ENCODE data around the gene AMDHD1.

Gene AMDHD1

DNA sequence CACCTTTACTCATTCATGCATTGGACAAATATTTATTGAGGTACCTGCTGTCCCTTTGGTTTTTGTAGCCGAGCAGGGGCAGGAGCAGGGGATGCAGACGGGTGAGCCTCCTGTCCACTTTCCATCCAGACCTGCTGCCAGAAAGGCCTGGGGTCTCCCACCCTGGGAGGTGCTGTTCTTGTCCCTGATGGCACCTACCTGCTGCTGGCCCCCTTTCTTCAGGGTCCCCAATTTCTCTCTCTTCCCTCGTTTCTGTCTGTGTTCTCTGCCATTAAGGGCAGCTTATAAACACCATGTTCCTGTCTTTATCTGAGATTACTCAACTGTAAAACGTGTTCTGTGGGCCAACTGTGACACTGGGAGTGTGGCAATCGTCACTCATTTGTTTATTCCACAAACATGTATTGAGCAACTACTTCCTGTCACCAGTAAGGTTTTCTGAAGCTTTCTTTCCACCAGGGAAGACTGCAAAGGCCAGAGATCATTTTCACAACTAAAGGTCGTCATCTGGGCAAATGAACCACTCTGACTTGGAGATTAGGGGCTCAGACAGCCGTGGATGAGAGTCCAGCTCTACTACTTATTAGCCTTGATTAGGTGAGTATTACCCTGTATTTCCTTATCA lies 53.0 kb downstream of the AMDHD1 start, which contains the start of gene HAL:
HAL (minus strand) TSS at position 311 of the 625 bp plus-strand sequence. CDS start 434 bp downstream, outside the sequence.
- no peak for FAIRE-seq

GRCh38 chr12:95997276-95997675 lies 54.1 kb downstream of the AMDHD1 start:
- no peak for FAIRE-seq

DNA sequence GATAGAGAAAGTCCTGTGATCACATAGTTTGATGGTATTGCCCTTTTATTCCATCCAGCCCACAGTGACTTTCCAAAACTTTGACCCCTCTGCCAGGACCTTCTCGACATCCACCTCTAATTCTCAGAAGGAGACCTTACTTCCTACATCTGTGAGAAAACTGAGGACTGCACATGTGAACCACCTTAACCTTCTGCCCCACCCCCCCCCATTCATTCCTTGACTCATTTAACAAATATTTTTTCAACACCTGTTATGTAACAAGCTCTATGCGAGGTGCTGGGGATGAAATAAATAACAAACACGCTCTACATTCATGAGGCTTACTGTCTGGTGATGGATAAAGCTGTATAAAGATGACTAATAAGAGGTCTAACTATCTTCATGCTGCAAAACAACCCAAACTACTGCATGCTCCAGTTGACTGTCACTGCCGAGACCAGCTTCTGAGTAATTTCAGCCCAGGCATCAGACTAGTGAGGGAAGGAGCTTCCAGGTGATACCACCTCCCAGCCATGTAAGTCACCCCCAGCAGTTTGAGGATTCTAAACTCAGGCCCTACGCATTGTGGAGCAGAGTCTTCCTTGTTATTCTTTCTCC lies 54.9 kb downstream of the AMDHD1 start:
- FAIRE-seq, result no peak

GRCh38 chr12:95998611-95999286 lies 55.6 kb downstream of the AMDHD1 start:
- no peak for FAIRE-seq

GRCh38 chr12:95999484-95999883 lies 56.4 kb downstream of the AMDHD1 start:
- FAIRE-seq, result no peak

- no peak for FAIRE-seq
These were observed 57.7 kb downstream of the AMDHD1 start for GRCh38 chr12:96000858-96001257.

GRCh38 chr12:96006727-96007126 lies 63.6 kb downstream of the AMDHD1 start:
- FAIRE-seq, result peak; percentile 68

GRCh38 chr12:96007729-96008128 lies 64.6 kb downstream of the AMDHD1 start:
- FAIRE-seq, result no peak

DNA sequence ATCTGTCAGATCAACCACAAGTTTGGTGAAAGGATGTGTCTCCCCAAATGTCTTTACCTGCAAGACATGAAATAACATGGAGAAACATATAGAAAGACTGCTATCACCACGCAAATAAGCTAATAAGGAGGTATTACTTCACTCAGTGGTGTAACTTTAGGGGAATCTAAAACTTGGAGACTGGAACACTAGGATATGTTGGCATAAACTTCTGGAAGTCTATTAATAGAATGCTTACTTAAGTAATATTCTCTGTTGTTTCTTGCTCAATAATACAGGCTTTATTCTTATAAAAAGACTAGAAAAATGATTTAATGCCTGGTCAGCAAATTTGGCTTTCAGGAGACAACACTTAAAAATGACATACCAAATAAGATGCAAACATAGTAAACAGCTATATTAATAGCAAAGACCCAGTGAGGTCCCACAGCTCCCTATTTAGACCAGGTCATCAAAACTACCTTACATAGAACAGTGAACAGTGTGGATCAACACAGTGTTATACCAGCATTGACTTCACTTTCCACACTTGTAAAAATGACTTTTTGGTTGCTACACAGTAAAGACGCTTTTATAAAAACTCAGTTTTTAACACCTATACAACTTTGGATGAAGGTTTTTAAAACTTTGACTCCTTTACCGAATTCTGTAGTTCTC lies 71.9 kb downstream of the AMDHD1 start:
- no peak for FAIRE-seq

DNA sequence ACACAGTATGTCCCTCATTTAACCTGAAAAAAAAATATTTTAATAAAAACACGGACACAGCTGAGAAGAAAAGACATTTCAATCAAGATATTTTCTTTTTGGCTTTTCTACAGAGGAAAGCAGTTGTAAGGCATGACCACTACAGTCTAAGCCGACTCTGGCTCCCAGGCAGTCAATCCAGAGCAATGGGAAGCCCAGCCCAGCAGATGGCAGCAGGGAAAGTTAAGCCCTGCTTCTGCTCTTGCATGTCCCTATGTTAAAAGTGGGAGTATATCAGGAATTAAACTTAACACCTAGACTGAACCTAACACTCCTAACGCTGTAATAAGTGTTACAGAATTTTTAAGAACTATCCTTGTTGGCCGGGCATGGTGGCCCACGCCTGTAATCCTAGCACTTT lies 72.5 kb downstream of the AMDHD1 start:
- FAIRE-seq, result no peak

Data from islet of Langerhans (tissue), 1 donor.